ENCODE data around the gene STX8.
A peak's percentile ranks its signal among the peaks of the same experiment; 100 is the strongest.

The STX8 gene

GRCh38 chr17:9236286-9237052 is 339.2 kb downstream of the STX8 start:
- no peak for DNase-seq

GRCh38 chr17:9235346-9235745 is 340.3 kb downstream of the STX8 start:
- DNase-seq = no peak

GRCh38 chr17:9234389-9234945 is 341.2 kb downstream of the STX8 start:
- no peak for DNase-seq

- no peak for DNase-seq
Measured at GRCh38 chr17:9233761-9234160, 341.9 kb downstream of the STX8 start.

- DNase-seq = no peak
Measured at GRCh38 chr17:9233271-9233599, 342.4 kb downstream of the STX8 start.

- DNase-seq = no peak
Measured at GRCh38 chr17:9232591-9233270, 342.9 kb downstream of the STX8 start.

GRCh38 chr17:9232155-9232475 is 343.5 kb downstream of the STX8 start:
- no peak for DNase-seq

GRCh38 chr17:9231449-9232154 is 344.0 kb downstream of the STX8 start:
- DNase-seq = no peak

- no peak for DNase-seq
Measured at GRCh38 chr17:9230861-9231260, 344.8 kb downstream of the STX8 start.

- no peak for DNase-seq
Measured at GRCh38 chr17:9230346-9230745, 345.3 kb downstream of the STX8 start.

GRCh38 chr17:9229826-9230201 is 345.8 kb downstream of the STX8 start:
- no peak for DNase-seq

- no peak for DNase-seq
Measured at GRCh38 chr17:9229160-9229825, 346.3 kb downstream of the STX8 start.

GRCh38 chr17:9228408-9229159 is 347.0 kb downstream of the STX8 start:
- DNase-seq = no peak

- no peak for DNase-seq
Measured at GRCh38 chr17:9227819-9228407, 347.7 kb downstream of the STX8 start.

GRCh38 chr17:9226794-9227135 is 348.9 kb downstream of the STX8 start:
- peak; percentile 38 for DNase-seq

- DNase-seq = no peak
Measured at GRCh38 chr17:9226130-9226793, 349.4 kb downstream of the STX8 start.

GRCh38 chr17:9225305-9226101 is 350.1 kb downstream of the STX8 start:
- DNase-seq = no peak

- DNase-seq = no peak
Measured at GRCh38 chr17:9224485-9224884, 351.1 kb downstream of the STX8 start.

GRCh38 chr17:9223531-9223930 is 352.1 kb downstream of the STX8 start:
- no peak for DNase-seq

- no peak for DNase-seq
Measured at GRCh38 chr17:9221922-9222180, 353.8 kb downstream of the STX8 start.
